HG02588 (cell line): Measurements from ENCODE around the gene RASGRF1.

Experiments
- ATAC-seq: cut with Tn5 transposase; IDR thresholded peaks from one replicate; pipeline ENCODE4 v1.9.1; 2021; ENCODE audit warnings: mild to moderate bottlenecking, moderate library complexity; ENCODE audit not compliant: unreplicated experiment

RASGRF1 gene

DNA sequence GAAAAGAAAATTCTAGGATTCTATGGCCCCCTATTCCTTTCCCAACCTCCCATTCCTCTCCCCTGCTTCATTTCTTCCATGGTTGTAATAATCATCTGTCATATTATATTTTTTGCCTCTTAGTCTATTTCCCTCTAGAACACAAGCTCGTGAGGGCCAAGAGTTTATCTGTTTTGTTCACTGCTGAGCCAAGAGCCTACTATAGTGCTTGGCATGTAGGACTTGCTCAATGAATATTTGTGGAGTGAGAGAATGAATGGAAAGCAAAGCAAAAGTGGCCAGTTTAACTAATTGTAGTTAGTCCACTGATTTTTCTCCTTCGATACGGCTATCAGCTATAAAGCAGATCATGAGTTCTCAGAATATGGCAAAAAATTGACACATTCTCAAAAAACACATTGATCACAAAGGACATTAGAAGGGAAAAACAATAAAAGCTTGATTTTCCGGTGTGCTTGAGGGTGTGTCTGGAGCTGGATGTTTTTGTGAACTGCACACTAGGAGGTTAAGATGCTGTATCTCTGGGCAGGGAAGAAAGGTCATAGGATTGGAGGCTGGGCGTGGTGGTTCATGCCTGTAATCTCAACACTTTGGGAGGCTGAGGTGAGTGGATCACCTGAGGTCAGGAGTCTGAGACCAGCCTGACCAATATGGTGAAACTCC, 120.8 kb downstream of the RASGRF1 start:
- no peak for ATAC-seq

GRCh38 chr15:78968539-78969271, 121.9 kb downstream of the RASGRF1 start:
- no peak for ATAC-seq

DNA sequence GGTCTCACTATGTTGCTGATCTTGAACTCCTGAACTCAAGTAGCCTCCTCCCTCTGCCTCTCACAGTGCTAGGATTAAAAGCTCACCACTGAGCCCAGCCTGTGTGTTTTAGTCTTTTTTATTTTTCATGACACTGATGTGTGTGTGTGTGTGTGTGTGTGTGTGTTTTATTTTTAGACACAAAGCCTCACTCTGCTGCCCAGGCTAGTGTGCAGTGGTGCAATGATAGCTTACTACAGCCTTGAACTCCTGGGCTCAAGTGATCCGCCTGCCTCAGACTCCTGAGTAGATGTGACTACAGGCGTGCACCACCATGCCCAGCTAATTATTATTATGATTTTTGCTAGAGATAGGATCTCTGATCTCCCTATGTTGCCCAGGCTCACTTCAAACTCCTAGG, 122.5 kb downstream of the RASGRF1 start:
- ATAC-seq, result no peak

DNA sequence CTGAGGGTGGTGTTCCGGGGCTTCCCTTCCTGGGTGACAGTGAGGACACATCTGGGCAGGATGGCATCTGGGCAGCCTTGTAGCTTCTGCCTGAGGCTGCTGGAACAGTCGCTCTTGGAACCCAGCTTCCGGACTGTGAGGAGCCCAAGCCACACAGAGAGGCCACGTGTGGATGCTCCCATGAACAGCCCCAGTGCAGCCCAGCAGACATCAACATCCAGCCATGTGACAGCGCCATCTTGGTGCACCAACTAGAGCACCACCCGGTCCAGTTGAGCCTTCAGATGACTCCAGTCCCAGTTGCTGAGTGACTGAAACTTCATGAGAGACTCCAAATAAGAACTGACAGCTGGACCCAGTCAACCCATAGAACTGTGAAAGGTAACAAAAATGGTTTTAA, 130.3 kb downstream of the RASGRF1 start:
- ATAC-seq, result no peak

GRCh38 chr15:78959360-78959759, 131.2 kb downstream of the RASGRF1 start:
- no peak for ATAC-seq

- no peak for ATAC-seq
Measured at GRCh38 chr15:78957416-78958093, 133.0 kb downstream of the RASGRF1 start.

GRCh38 chr15:78956937-78957336, 133.6 kb downstream of the RASGRF1 start:
- no peak for ATAC-seq

GRCh38 chr15:78955355-78955754, 135.2 kb downstream of the RASGRF1 start:
- ATAC-seq, result no peak

- no peak for ATAC-seq
Measured at GRCh38 chr15:78951841-78952238, 138.7 kb downstream of the RASGRF1 start.

GRCh38 chr15:78950902-78951840, 139.4 kb downstream of the RASGRF1 start:
- ATAC-seq, result no peak

- no peak for ATAC-seq
Measured at GRCh38 chr15:78950343-78950742, 140.2 kb downstream of the RASGRF1 start.

DNA sequence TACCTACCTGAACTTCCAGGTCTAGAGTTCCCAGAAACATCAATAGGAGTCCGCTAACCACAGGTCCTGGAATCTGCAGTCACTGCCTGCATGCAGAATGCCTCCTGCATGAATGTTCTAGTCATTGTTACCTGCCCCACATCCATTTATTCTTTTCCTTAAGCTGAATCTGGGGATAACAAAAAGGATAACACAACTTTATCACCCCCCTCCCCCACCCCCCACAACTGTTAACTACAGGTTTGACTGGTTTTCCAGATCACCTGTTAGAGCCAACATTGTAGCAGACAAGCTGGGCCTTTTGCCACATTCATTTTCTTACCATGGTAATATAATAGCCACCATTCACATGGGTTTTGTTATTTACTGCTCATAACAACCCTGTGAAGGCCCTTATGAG, 141.1 kb downstream of the RASGRF1 start:
- no peak for ATAC-seq

- no peak for ATAC-seq
Measured at GRCh38 chr15:78947506-78947905, 143.1 kb downstream of the RASGRF1 start.

GRCh38 chr15:78946493-78946892, 144.1 kb downstream of the RASGRF1 start:
- no peak for ATAC-seq

DNA sequence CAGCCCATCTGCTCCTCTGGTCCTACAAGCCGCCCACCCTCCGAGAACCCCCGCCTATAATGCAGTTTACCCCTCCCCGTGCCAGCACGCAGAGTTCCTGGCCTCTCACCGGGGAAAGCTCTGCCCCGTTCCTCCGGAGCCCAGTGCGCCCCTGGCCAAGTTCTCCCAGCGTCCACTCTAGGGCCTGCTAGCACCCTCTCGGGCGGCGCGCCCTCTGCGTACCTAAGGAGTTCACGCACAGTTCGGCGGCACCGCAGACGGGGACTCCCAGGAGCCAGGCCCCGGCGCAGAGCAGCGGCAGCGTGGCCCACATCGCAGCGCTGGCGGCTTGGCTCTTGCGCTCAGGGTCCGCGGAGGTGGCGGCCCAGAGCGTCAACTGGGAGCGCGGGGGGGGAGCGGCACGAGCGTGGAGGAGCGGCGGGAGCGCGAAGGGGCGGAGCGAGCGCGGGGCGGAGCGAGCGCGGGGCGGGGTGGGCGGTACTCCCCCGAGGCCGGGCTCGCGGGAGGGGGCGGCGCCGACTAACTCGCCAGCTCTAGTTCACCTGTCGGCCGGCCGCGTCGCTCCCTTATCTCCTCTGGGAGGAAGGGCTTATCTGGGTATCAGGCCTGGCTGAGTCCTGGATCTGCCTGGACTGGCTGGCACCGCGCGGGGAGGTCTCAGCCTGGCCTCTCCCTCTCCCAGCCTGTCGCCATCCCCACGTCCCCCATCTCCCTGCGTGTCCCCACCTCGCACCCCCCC, 145.7 kb downstream of the RASGRF1 start, which contains the start of gene CTSH:
Gene CTSH (minus strand): TSS at position 378 of the 739 bp plus-strand sequence. CDS start 65 bp downstream, at position 313.
- ATAC-seq, result peak; percentile 52

- peak; percentile 39 for ATAC-seq
Measured at GRCh38 chr15:78944202-78944625, 146.4 kb downstream of the RASGRF1 start.

- ATAC-seq, result no peak
Measured at GRCh38 chr15:78943692-78944091, 146.9 kb downstream of the RASGRF1 start.

- no peak for ATAC-seq
Measured at GRCh38 chr15:78942741-78943140, 147.8 kb downstream of the RASGRF1 start.

GRCh38 chr15:78938658-78939488, 151.7 kb downstream of the RASGRF1 start:
- ATAC-seq, result peak; percentile 55
